Measurements from ENCODE around the gene ABCC2.
A peak's percentile ranks its signal among the peaks of the same experiment; 100 is the strongest.

Gene ABCC2

GRCh38 chr10:99775850-99776249, 6.6 kb upstream of the ABCC2 start:
- DNase-seq (ENCODE audit: low spot score), result peak; percentile 79

GRCh38 chr10:99777918-99778714, 4.3 kb upstream of the ABCC2 start:
- DNase-seq (ENCODE audit: low spot score), result no peak

GRCh38 chr10:99779335-99779734, 3.1 kb upstream of the ABCC2 start:
- DNase-seq (ENCODE audit: low spot score), result peak; percentile 59

- DNase-seq (ENCODE audit: low spot score), result no peak
These were observed 558 bp upstream of the ABCC2 start for GRCh38 chr10:99781734-99782429.

GRCh38 chr10:99784016-99784726, 1.7 kb downstream of the ABCC2 start:
- DNase-seq (ENCODE audit: low spot score), result peak; percentile 59

- no peak for DNase-seq (ENCODE audit: low spot score)
These were observed 2.4 kb downstream of the ABCC2 start for GRCh38 chr10:99784727-99785441.

GRCh38 chr10:99785646-99786045, 3.2 kb downstream of the ABCC2 start:
- DNase-seq (ENCODE audit: low spot score), result no peak

GRCh38 chr10:99787311-99787710, 4.9 kb downstream of the ABCC2 start:
- DNase-seq (ENCODE audit: low spot score), result no peak

- no peak for DNase-seq (ENCODE audit: low spot score)
These were observed 5.5 kb downstream of the ABCC2 start for GRCh38 chr10:99787782-99788445.

GRCh38 chr10:99788598-99789256, 6.3 kb downstream of the ABCC2 start:
- peak; percentile 75 for DNase-seq (ENCODE audit: low spot score)

DNA sequence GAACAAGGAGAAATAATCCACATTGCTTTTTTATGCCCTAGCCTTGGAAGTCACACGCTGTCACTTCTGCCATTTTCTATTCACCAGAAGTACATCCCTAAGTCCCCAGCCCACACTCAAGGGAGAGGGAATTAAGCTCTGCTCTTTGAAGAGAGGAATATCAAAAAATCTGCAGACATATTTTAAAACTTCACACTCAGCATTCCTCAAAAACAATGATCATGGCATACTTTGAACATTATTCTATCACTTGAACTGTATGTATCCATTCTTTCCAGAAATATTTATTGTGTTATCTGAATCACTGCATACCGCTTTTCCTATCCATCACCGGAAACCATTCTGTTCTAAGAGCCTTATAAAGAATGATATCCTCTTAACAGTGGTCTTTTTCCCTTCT, 9.4 kb downstream of the ABCC2 start:
- no peak for DNase-seq (ENCODE audit: low spot score)

DNA sequence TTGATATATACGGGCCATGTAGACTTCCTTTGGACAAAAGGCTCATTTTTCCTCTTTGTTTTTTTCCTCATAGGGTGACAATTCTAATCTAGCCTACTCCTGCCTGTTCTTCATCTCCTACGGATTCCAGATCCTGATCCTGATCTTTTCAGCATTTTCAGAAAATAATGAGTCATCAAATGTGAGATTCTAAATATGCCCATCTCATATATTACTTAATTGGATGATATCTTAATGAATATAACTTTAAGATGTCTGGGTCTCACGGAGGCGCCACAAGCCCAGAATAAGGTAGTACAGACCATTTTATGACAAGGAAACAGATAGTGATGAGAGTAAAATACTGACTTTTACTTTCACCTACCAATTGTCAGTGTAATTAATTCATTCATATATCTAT, 11.4 kb downstream of the ABCC2 start:
- DNase-seq (ENCODE audit: low spot score), result no peak

- no peak for DNase-seq (ENCODE audit: low spot score)
These were observed 14.5 kb downstream of the ABCC2 start for GRCh38 chr10:99796928-99797327.

DNA sequence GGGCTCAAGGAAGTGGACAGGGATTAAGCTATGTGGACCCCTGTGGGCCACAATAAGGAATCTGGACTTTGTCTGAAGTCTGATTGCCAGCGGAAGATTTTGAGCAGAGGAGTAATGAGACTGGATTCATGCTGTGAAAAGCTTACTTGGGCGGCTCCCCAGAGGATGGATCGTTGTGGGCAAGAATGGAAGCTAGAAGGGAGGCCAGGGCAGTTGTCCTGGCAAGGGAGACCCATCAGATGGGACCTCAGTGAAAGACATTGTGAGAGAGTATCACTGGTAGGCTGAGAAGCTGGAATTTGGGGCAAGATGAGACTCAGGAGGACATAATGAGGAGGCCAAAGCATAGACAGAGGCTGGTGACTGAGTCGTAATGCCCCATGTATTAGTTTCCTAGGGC, 15.6 kb downstream of the ABCC2 start:
- DNase-seq (ENCODE audit: low spot score), result no peak

- no peak for DNase-seq (ENCODE audit: low spot score)
These were observed 16.5 kb downstream of the ABCC2 start for GRCh38 chr10:99798920-99799319.

DNA sequence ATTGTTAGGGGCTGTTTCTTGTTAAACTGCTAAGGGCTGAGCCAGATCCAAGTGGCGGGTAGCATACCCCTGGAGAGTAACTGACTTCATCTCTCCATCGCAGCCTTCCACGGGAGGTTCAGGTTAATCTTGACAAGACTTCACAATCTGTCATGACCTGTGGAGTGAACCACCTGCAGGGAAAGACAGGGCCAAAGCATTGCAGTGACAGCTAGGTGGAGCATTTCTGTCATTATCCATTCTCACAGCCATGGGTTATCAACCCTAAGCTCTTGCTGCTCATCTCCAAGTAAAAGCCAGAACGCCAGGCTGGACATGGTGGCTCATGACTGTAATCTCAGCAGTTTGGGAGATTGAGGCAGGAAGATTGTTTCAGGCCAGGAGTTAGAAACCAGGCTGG, 17.2 kb downstream of the ABCC2 start:
- DNase-seq (ENCODE audit: low spot score), result no peak

DNA sequence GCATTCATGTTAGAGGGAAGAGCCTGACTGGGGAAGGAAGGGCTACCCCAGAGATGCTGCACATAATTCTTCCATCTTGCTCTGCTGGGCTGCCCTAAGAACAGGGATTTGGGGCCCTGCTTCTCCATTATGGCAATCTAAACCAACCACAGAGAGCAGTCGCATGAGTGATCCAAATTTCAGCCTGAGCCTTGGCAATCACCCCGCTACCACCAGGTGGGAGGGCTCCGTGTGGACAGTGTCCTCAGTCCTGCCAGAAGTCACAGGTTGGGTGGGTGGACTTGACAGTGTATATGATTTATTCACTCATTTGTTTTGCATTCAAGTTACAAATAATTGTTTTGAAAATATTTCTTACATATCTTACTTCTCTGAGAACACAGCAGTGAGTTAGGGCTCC, 22.0 kb downstream of the ABCC2 start:
- no peak for DNase-seq (ENCODE audit: low spot score)

DNA sequence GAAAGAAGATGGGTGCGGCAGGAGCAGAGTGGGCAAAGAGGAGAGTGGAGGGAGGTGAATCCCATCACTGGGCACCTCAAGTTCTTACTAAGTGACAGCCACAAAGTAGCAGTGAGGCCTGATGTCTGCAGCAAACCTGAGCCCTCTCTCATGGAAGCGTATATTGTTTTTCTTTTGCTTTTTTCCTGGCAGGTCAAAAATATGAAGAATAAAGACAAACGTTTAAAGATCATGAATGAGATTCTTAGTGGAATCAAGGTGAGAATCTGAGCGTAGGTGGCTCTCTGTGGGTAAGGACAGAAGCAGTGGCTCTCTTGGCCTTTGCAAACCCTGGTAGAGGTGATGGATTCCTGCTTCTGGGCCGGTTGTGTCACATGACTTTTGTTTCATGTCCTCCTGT, 22.8 kb downstream of the ABCC2 start:
- DNase-seq (ENCODE audit: low spot score), result no peak

- no peak for DNase-seq (ENCODE audit: low spot score)
These were observed 23.7 kb downstream of the ABCC2 start for GRCh38 chr10:99806091-99806490.

GRCh38 chr10:99807786-99808185, 25.3 kb downstream of the ABCC2 start:
- no peak for DNase-seq (ENCODE audit: low spot score)

DNA sequence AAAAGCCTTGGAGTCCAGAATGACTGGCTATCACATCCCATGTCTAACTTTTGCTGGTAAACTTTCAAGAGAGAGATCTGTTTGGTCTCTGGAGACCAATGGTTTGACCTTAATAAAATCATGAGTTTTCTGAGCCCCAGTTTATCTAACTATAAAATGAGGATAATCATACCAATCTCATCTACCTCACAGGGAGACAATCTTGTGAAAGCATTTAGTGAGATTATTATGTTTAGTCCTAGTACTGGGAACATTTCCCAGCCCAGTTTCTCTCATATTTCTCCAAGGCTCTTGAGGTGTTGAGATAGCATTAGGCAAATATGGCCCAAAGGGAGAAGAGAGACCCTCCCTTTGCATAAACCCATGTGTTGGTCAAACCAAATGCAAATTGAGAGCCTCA, 25.8 kb downstream of the ABCC2 start:
- DNase-seq (ENCODE audit: low spot score), result no peak
